Glutamatergic neuron (in vitro differentiated cells): ENCODE results near the gene PMIS2. TPM values are rescaled to one million over a fixed set of nuclear protein-coding genes. Genes with fewer than 3 reads are reported as not detected.

Source experiments
- DNase-seq: peaks from one replicate; pipeline ENCODE4 v3.0.0; 2022
- H3K27ac Mint-ChIP-seq: one replicate; pipeline ENCODE4 v1.8.0; 2020; ENCODE audit warnings: mild to moderate bottlenecking, mixed read lengths, inconsistent platforms; ENCODE audit not compliant: unreplicated experiment
- H3K27me3 Mint-ChIP-seq: one replicate; pipeline ENCODE4 v1.8.0; 2020; ENCODE audit warnings: mild to moderate bottlenecking, moderate library complexity, mixed read lengths, inconsistent platforms; ENCODE audit not compliant: unreplicated experiment
- H3K36me3 Mint-ChIP-seq: one replicate; pipeline ENCODE4 v1.8.0; 2020; ENCODE audit warnings: mild to moderate bottlenecking, mixed read lengths, inconsistent platforms; ENCODE audit not compliant: unreplicated experiment
- H3K4me1 Mint-ChIP-seq: one replicate; pipeline ENCODE4 v1.8.0; 2020; ENCODE audit warnings: mild to moderate bottlenecking, low read depth, mixed read lengths, inconsistent platforms; ENCODE audit not compliant: unreplicated experiment
- H3K4me3 Mint-ChIP-seq: one replicate; pipeline ENCODE4 v1.8.0; 2020; ENCODE audit warnings: mild to moderate bottlenecking, mixed read lengths, inconsistent platforms; ENCODE audit not compliant: unreplicated experiment
- H3K9me3 Mint-ChIP-seq: one replicate; pipeline ENCODE4 v1.8.0; 2020; ENCODE audit warnings: mild to moderate bottlenecking, moderate library complexity, mixed read lengths, inconsistent platforms; ENCODE audit not compliant: unreplicated experiment
- CTCF ChIP-seq: fragments of 200-600 bp; sonication (generic); IDR thresholded peaks from one replicate; pipeline ENCODE4 v1.5.0; 2021; ENCODE audit not compliant: partially characterized antibody, unreplicated experiment
- total RNA-seq: library from RNA; stranded (reverse); fragmentation: NEBNext Ultra II Directional; extraction: Animal tissue kit (Norgen Biotek cat#: 25700); gene quantifications from one replicate; pipeline ENCODE4 v1.2.1, GENCODE V29; 2021; ENCODE audit not compliant: unreplicated experiment

The PMIS2 gene
- total RNA-seq, 1 donor from 2014 or later, result not detected

- Mint-ChIP-seq H3K27me3 (peaks cover under 1% of the 10 kb centered on the region), H3K36me3 (no peaks in the 10 kb centered on the region), H3K27ac (no peak overlapping the region), H3K9me3 (peaks cover 3% of the 10 kb centered on the region), H3K4me3 (no peak overlapping the region), H3K4me1 (peaks cover 2% of the 10 kb centered on the region)
- DNase-seq, result no peak
- TF ChIP-seq CTCF, result no peak
These were observed 47.9 kb downstream of the PMIS2 start for GRCh38 chr19:35633727-35634440.

- TF ChIP-seq CTCF, result no peak
- H3K4me3 Mint-ChIP-seq, result no peak overlapping the region
- peaks cover 7% of the 10 kb centered on the region for H3K4me1 Mint-ChIP-seq
- H3K27ac Mint-ChIP-seq, result no peak overlapping the region
- DNase-seq, result no peak
- H3K36me3 Mint-ChIP-seq, result no peaks in the 10 kb centered on the region
- H3K9me3 Mint-ChIP-seq, result peaks cover 3% of the 10 kb centered on the region
- H3K27me3 Mint-ChIP-seq, result peaks cover 5% of the 10 kb centered on the region
These were observed 50.7 kb downstream of the PMIS2 start for GRCh38 chr19:35636651-35637050.

Other genes starting within 250 kb of the PMIS2 start
- not detected for gene FFAR1, start 238.3 kb upstream of the PMIS2 start, total RNA-seq
- not detected for gene FFAR3, start 227.7 kb upstream of the PMIS2 start, total RNA-seq
- not detected for gene GPR42, start 215.1 kb upstream of the PMIS2 start, total RNA-seq
- gene FFAR2, start 137.9 kb upstream of the PMIS2 start, total RNA-seq, result not detected
- gene KRTDAP, start 95.7 kb upstream of the PMIS2 start, total RNA-seq, result not detected
- 0.88 TPM for gene DMKN, start 72.5 kb upstream of the PMIS2 start, total RNA-seq
- gene SBSN, start 57.9 kb upstream of the PMIS2 start, total RNA-seq, result 0.29 TPM
- gene GAPDHS, start 52.7 kb upstream of the PMIS2 start, total RNA-seq, result not detected
- gene TMEM147, start 40.5 kb upstream of the PMIS2 start, total RNA-seq, result 67.2 TPM
- 0.32 TPM for gene ATP4A, start 22.5 kb upstream of the PMIS2 start, total RNA-seq
- gene HAUS5, start 26.6 kb downstream of the PMIS2 start, total RNA-seq, result 15.9 TPM
- 78.7 TPM for gene RBM42, start 42.9 kb downstream of the PMIS2 start, total RNA-seq
- 1.3 TPM for gene ETV2, start 55.6 kb downstream of the PMIS2 start, total RNA-seq
- 448 TPM for gene COX6B1, start 62.1 kb downstream of the PMIS2 start, total RNA-seq
- gene UPK1A, start 80.3 kb downstream of the PMIS2 start, total RNA-seq, result not detected
- not detected for gene ZBTB32, start 118.4 kb downstream of the PMIS2 start, total RNA-seq
- gene KMT2B, start 131.8 kb downstream of the PMIS2 start, total RNA-seq, result 60.8 TPM
- 4.7 TPM for gene IGFLR1, start 156.3 kb downstream of the PMIS2 start, total RNA-seq
- gene U2AF1L4, start 159.2 kb downstream of the PMIS2 start, total RNA-seq, result 24.3 TPM
- gene PSENEN, start 159.5 kb downstream of the PMIS2 start, total RNA-seq, result 109 TPM
- 29.8 TPM for gene LIN37, start 162.4 kb downstream of the PMIS2 start, total RNA-seq
- gene HSPB6, start 170.9 kb downstream of the PMIS2 start, total RNA-seq, result 0.49 TPM
- 41.7 TPM for gene PROSER3, start 172.0 kb downstream of the PMIS2 start, total RNA-seq
- gene ARHGAP33, start 189.4 kb downstream of the PMIS2 start, total RNA-seq, result 180 TPM
- 0.64 TPM for gene PRODH2, start 226.7 kb downstream of the PMIS2 start, total RNA-seq